ENCODE measurements around the gene ODF4. TPM values are rescaled to one million over a fixed set of nuclear protein-coding genes. Genes with fewer than 3 reads are reported as not detected.

ODF4 gene
- total and polyA plus RNA-seq, 10 of the 15 experiments (the other 5 are each of a cell fraction or from before 2014, with no cell fraction given) = not detected

DNA sequence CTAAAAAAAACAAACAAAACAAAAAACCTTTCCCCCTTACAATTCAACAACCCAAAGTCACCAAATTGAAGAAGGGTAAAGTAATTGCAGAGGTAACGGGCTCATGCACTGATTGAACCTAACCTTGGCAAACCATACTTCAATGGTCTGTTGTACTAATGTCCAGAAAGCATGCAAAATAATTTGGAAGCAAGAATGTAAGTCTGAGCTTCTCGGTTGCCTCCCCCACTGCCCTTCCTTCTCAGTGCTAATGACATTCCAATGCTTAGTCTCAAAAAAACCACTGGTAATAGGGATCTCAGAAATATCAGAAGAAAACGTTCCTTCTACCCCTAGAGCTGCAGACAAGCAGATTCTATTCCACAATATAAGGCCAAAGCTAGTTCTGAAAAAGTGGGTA lies 21.1 kb downstream of the ODF4 start:
- H2AFZ ChIP-seq (ENCODE audit: control insufficient read depth, low read depth, low read length) = no peak overlapping the region
- WGBS (ENCODE audit: insufficient coverage, insufficient replicate concordance, low lambda C conversion rate, missing lambda C conversion rate) = 19% methylated on average over 3 of the region's 3 CpGs

GRCh38 chr17:8362651-8363332 lies 23.2 kb downstream of the ODF4 start:
- ATAC-seq (no peak), FAIRE-seq (no peak), DNase-seq (ENCODE audit: low read depth, low spot score) (no peak)
- Histone ChIP-seq H3K27ac (ENCODE audit: control insufficient read depth, insufficient read depth) (no peak overlapping the region), H2AFZ (ENCODE audit: control insufficient read depth, low read depth, low read length) (no peak overlapping the region), H3K79me2 (ENCODE audit: control insufficient read depth, insufficient read depth, low read length) (no peaks in the 10 kb centered on the region), H3K27me3 (replicated peaks in 1 of 2; ENCODE audit: control insufficient read depth in 2 of 2, insufficient read depth in 2 of 2, low read length in 1 of 2) (no peaks in the 10 kb centered on the region), H3K4me3 (no peak overlapping the region), H3K4me2 (ENCODE audit: control insufficient read depth, insufficient read depth) (no peak overlapping the region), H4K20me1 (ENCODE audit: control insufficient read depth, insufficient read depth) (no peaks in the 10 kb centered on the region), H3K9me3 (replicated peaks; ENCODE audit: control insufficient read depth, insufficient read depth, low read length) (no peaks in the 10 kb centered on the region), H3K9ac (ENCODE audit: control insufficient read depth, insufficient read depth, low read length) (no peak overlapping the region), H3K36me3 (ENCODE audit: control insufficient read depth in 2 of 2, insufficient read depth in 2 of 2, low read length in 1 of 2) (no peaks in the 10 kb centered on the region), H3K4me1 (ENCODE audit: control insufficient read depth, insufficient read depth, low read length) (no peaks in the 10 kb centered on the region)
- ChIA-PET POLR2A (no interaction called here), SMC1A (ENCODE audit: uncharacterized antibody, unreplicated experiment) (no interaction called here), RAD21 (ENCODE audit: unreplicated experiment) (no interaction called here), CTCF (interaction anchor here (1.2 kb wide), 1 partner anchor 14 kb away, joined by 3 read pairs; the partner anchor contains the start of gene KRABD2)
- intact Hi-C loops (cut with micrococcal nuclease; ENCODE audit: unreplicated experiment) (no loop called here), in situ Hi-C loops (cut with MboI) (no loop called here)
- 28% methylated on average over 4 of the region's 4 CpGs for WGBS (ENCODE audit: insufficient coverage, insufficient replicate concordance, low lambda C conversion rate, missing lambda C conversion rate)
- no TSS peak for BruUV-seq (replicated peaks)
- TF ChIP-seq MEF2A (IDR thresholded peaks at IDR 0.05; ENCODE audit: insufficient read depth, low read depth, low read length) (no peak), MEF2B (IDR thresholded peaks at IDR 0.05; ENCODE audit: partially characterized antibody, poor library complexity, severe bottlenecking) (no peak), USF2 (IDR thresholded peaks at IDR 0.05; ENCODE audit: borderline replicate concordance, low read depth, low read length) (no peak), SIN3A (IDR thresholded peaks at IDR 0.05; ENCODE audit: low read depth, low read length) (no peak), GATAD2B (conservative IDR thresholded peaks at IDR 0.05; ENCODE audit: low read depth) (no peak), CEBPZ (IDR thresholded peaks at IDR 0.05; ENCODE audit: low read depth, low read length) (no peak), CTCF (IDR thresholded peaks at IDR 0.05 in 2 of 3, conservative IDR thresholded peaks at IDR 0.05 in 1 of 3; ENCODE audit: control insufficient read depth in 2 of 3, extremely low read depth in 1 of 3, insufficient read depth in 1 of 3, low read depth in 3 of 3, low read length in 3 of 3) (no peak), HDAC6 (IDR thresholded peaks at IDR 0.05; ENCODE audit: unreplicated experiment) (no peak)

More for the DNA sequence above, 21.1 kb downstream of the ODF4 start:
- BruUV-seq (replicated peaks) = no TSS peak
- FAIRE-seq = no peak
- H3K27ac ChIP-seq (ENCODE audit: control insufficient read depth, insufficient read depth) = no peak overlapping the region
- H3K9ac ChIP-seq (ENCODE audit: control insufficient read depth, insufficient read depth, low read length) = no peak overlapping the region
- in situ Hi-C loops (cut with MboI) = no loop called here
- no peaks in the 10 kb centered on the region for H3K4me1 ChIP-seq (ENCODE audit: control insufficient read depth, insufficient read depth, low read length)
- no peaks in the 10 kb centered on the region for H3K27me3 ChIP-seq (replicated peaks in 1 of 2; ENCODE audit: control insufficient read depth in 2 of 2, insufficient read depth in 2 of 2, low read length in 1 of 2)
- SMC1A ChIA-PET (ENCODE audit: uncharacterized antibody, unreplicated experiment) = interaction anchor here (1.2 kb wide), 1 partner anchor 19 kb away, joined by 3 read pairs; no protein-coding TSS in a partner anchor
- no peak overlapping the region for H3K4me2 ChIP-seq (ENCODE audit: control insufficient read depth, insufficient read depth)
- CTCF ChIA-PET = interaction anchor here (1.1 kb wide), 1 partner anchor 22 kb away, joined by 3 read pairs; no protein-coding TSS in a partner anchor
- no peak overlapping the region for H3K4me3 ChIP-seq
- RAD21 ChIA-PET (ENCODE audit: unreplicated experiment) = no interaction called here
- intact Hi-C loops (cut with micrococcal nuclease; ENCODE audit: unreplicated experiment) = no loop called here
- no peak for ATAC-seq
- H3K79me2 ChIP-seq (ENCODE audit: control insufficient read depth, insufficient read depth, low read length) = no peaks in the 10 kb centered on the region
- H3K9me3 ChIP-seq (replicated peaks; ENCODE audit: control insufficient read depth, insufficient read depth, low read length) = no peaks in the 10 kb centered on the region
- no peaks in the 10 kb centered on the region for H3K36me3 ChIP-seq (ENCODE audit: control insufficient read depth in 2 of 2, insufficient read depth in 2 of 2, low read length in 1 of 2)
- no peak for TF ChIP-seq YBX1 (IDR thresholded peaks at IDR 0.05)
- no peak for TF ChIP-seq ZNF217 (IDR thresholded peaks at IDR 0.05)
- no peak for TF ChIP-seq PAX5 (IDR thresholded peaks at IDR 0.05; ENCODE audit: borderline replicate concordance, low read depth, low read length)
- no peak for TF ChIP-seq HDAC2 (IDR thresholded peaks at IDR 0.05)
- no peak for DNase-seq (ENCODE audit: low read depth, low spot score)
- no peaks in the 10 kb centered on the region for H4K20me1 ChIP-seq (ENCODE audit: control insufficient read depth, insufficient read depth)
- POLR2A ChIA-PET = interaction anchor here (0.7 kb wide), 1 partner anchor 24 kb away, joined by 4 read pairs; no protein-coding TSS in a partner anchor
